GM19397 (cell line): ENCODE data around the gene FNDC3B.

Experiments
- ATAC-seq: cut with Tn5 transposase; IDR thresholded peaks from one replicate; pipeline ENCODE4 v1.9.1; 2021; ENCODE audit warnings: mild to moderate bottlenecking, moderate library complexity; ENCODE audit not compliant: unreplicated experiment

FNDC3B gene

DNA sequence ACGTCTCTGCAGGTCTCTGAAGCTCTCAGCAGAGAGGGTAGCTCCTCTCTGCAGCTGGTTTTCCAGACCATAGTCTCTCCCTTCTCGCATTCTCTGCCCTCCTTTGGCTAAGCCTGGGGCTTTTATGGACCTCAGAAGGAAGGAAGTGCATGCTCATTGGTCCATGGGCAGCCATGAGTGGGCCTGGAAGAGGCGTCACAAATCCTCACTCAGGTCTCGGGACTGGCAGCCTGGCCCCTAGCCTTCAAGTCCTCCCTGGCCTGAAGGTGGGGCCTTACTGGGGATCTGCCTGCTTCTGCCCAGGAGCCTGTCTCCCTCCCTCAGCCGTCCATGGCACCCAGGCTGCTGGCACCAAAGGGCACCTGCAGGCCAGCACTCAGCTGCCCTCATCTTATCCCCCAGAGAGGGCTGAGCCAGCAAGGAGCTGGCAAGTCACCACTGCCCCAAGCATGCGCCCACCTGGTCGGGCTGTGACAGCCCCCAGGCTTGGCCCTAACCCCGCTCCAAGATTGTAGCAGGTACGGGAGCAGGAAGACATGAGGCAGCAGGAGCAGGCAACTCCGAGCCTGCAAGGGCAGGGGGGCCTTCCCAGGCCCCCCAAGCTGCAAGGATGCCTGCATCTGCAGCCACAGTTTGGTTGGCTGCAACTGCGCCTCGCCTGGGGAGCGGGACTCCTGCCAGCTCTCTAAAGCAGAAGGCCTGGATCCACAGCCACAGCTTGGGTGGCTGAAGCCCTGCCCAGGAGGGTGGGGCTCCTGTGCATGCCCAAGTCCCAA is 371.5 kb downstream of the FNDC3B start:
- no peak for ATAC-seq

GRCh38 chr3:172411478-172411947 is 372.1 kb downstream of the FNDC3B start:
- ATAC-seq: no peak

GRCh38 chr3:172415323-172415722 is 375.9 kb downstream of the FNDC3B start:
- no peak for ATAC-seq

GRCh38 chr3:172437713-172438112 is 398.3 kb downstream of the FNDC3B start:
- no peak for ATAC-seq

DNA sequence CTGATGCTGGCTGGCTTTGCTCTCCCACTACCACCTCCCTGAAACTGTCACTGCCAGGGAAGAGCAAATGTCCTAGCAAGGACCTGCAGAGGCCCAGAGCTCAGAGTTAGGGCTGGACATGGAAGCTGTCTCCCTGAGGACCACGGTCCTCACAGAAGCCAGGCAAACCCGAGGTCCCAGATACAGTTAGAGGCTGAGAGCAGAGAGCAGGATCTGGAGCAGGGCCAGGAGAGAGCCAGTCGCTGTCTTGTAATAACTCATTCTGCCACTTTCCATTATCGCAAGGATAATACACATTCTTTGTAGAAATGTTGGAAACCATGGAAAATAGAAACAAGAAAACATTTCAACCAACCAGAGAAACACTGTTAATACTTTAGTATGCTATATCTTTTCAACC is 398.8 kb downstream of the FNDC3B start:
- ATAC-seq: no peak

- ATAC-seq: no peak
These were observed 402.2 kb downstream of the FNDC3B start for GRCh38 chr3:172441581-172441980.

GRCh38 chr3:172442606-172443005 is 403.2 kb downstream of the FNDC3B start:
- ATAC-seq: no peak

GRCh38 chr3:172444821-172445220 is 405.4 kb downstream of the FNDC3B start:
- ATAC-seq: no peak

DNA sequence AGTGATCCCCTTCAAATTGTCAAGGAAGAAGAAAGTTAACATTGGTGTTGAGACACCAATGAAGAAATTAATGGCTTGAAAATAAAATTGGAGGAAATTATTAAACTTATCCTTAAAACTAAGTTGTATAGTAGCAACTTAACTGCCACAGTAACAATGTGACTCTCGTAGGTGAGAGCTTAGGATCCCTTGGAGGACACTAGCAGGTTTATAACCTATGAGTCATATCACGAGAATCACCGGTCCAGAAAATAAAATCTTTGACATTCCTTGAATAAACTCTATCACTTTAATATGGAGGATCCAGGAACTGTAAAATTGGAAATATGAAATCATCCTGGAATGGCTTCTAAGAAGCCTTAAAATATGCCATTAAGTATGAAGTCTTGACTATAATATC is 406.8 kb downstream of the FNDC3B start:
- no peak for ATAC-seq

GRCh38 chr3:172447611-172448579 is 408.5 kb downstream of the FNDC3B start, which contains the start of gene GHSR:
Gene GHSR (minus strand): TSS chr3:172448456. CDS start chr3:172448413, 43 bp downstream.
- no peak for ATAC-seq

DNA sequence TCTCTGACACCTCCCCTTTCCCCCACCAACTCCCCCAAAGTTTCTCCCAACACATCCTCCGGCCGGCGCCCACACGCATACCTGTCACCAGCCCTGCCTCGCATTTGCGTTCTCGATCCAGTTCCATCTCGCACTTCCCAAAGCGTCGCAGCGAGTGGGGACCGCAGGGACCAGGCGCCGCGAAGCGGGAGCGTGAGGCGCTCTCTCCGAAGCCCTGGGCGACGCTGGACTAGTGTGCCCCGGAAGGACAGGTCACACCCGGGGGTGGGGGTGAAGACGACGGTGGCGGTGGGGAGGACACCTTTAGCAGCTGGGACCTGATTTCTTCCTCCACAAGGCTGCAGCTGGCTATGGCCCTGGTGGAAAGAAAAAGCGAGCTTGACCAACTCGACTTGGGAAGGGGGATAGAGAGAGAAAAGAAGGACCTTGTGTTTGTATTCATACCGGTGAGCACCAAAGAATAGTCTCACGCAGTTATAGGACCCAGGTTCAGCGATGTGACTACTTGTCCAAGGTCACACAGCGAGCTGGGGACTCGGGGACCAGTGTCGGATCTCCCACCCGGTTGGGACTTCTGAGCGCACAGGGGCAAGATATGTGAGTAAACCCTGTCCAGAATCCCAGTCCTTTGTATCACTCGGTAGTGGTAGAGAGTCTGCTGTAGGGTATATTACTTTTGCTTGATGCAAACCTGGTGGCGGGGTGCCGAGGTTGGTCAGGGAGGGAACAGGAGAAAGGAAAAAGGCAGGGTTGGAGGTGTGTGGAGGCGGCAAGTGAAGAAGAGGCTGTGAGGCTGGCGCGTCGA is 409.5 kb downstream of the FNDC3B start:
- ATAC-seq: no peak

GRCh38 chr3:172449466-172450149 is 410.2 kb downstream of the FNDC3B start:
- no peak for ATAC-seq
